ENCODE measurements around the gene TMEM41B. TPM values are rescaled to one million over a fixed set of nuclear protein-coding genes. Genes with fewer than 3 reads are reported as not detected.
"Not testable (repeated sequence)": the region's sequence is repeated elsewhere in the genome, so short reads cannot be mapped to it uniquely, and the experiment has no call there.

Gene TMEM41B
- total and polyA plus RNA-seq, 3 experiments from 2014 or later, result 11.3 to 24.9 (median 21.1) TPM

- H3K27ac ChIP-seq (ENCODE audit: low read depth, low read length), result peak overlapping the region; percentile 63
- peak in 3 of 5 donors; percentile 3 to 53 (median 41) for DNase-seq
- H3K4me3 Mint-ChIP-seq, result peak overlapping the region; percentile 90 to 98 (median 96)
Measured at GRCh38 chr11:9263840-9264315, 50.5 kb downstream of the TMEM41B start.

DNA sequence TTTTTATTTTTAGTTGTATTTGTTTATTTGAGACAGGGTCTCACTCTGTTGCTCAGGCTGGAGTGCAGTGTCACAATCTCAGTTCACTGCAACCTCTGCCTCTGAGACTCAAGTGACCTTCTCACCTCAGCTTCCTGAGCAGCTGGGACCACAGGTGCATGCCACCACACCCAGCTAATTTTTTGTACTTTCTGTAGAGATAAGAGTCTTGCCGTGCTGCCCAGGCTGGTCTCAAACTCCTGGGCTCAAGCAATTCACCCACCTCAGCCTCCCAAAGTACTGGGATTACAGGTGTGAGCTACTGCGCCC is 53.6 kb downstream of the TMEM41B start:
- peak overlapping the region in 6 of 7 donors; percentile 21 to 71 (median 50) for H3K4me3 Mint-ChIP-seq

More at GRCh38 chr11:9263840-9264315, 50.5 kb downstream of the TMEM41B start:
- no peaks in the 10 kb centered on the region for H3K27me3 ChIP-seq (ENCODE audit: insufficient read depth, low read length, poor library complexity, severe bottlenecking)
- H3K9me3 Mint-ChIP-seq, result no peaks in the 10 kb centered on the region
- H3K27me3 Mint-ChIP-seq, result peaks cover 0 to 8% of the 10 kb centered on the region in 2 donors
- CTCF ChIA-PET, result no interaction called here
- no peaks in the 10 kb centered on the region for H3K36me3 ChIP-seq (ENCODE audit: insufficient read depth, low read length)
- POLR2A ChIA-PET, result interaction anchor here (0.5 to 2.0 kb wide), 6 partner anchors 13 to 302 kb away, joined by 3 to 8 read pairs (median 5); partner anchors contain the start of gene TMEM41B
- H3K27ac Mint-ChIP-seq, result peak overlapping the region; percentile 71 to 96 (median 92)
- peaks cover 25% of the 10 kb centered on the region for H3K4me1 ChIP-seq (ENCODE audit: insufficient read depth, low read length)
- no peaks in the 10 kb centered on the region for H3K9me3 ChIP-seq (ENCODE audit: low read length)
- H3K4me3 ChIP-seq (ENCODE audit: low read length), result peak overlapping the region; percentile 81
- H3K36me3 Mint-ChIP-seq, result peaks cover 0 to 9% (median 0%) of the 10 kb centered on the region in 3 donors
- H3K4me1 Mint-ChIP-seq, result peaks cover 32 to 44% (median 37%) of the 10 kb centered on the region in 3 donors

DNA sequence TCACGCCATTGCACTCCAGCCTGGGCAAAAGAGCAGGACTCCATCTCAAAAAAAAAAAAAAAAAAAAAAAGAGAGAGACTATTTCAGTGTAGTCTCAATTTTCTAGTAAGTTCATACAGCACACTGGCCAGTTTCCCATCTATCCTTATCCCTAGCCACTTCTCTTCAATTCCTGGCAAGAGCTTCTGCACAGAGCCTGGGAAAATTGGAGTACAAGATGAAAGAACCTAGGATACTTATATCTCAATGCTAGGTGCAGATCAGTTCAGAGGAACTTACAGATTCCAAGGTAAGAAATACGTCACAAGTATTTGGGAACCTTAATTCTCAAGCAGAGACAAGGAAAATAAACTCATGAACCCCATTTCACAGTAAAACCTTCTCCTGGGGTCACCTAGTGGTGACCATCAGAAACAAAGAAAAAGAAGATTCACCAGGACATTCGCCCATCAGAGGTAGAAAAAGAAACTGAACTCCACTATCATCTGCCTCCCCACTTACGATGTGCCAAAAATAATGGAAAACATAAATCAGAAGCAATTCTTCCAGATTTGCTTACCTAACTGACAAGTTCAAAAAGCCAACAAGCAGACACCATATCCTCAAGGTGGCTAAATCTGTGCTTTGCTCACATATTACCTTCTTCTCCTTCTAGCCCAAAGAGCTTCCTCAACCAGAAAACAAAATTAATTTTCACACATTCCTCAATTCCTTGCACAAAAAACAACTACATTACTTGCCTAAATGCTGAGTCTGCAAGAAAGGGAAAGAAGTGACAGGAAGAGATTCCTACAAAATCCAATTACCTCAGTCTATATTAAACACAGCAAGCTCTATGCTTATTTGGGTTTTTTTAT is 54.2 kb downstream of the TMEM41B start:
- no peak overlapping the region for H3K4me3 ChIP-seq (ENCODE audit: low read length)
- H3K36me3 Mint-ChIP-seq, result peaks cover 0 to 9% (median 0%) of the 10 kb centered on the region in 3 donors

More for the DNA sequence above, 53.6 kb downstream of the TMEM41B start:
- CTCF ChIA-PET, result interaction anchor here (1.0 to 1.4 kb wide), 2 partner anchors 10 to 246 kb away, joined by 4 to 5 read pairs; no protein-coding TSS in a partner anchor
- H3K27me3 ChIP-seq (ENCODE audit: insufficient read depth, low read length, poor library complexity, severe bottlenecking); H3K27me3 Mint-ChIP-seq; H3K4me3 ChIP-seq (ENCODE audit: low read length); H3K9me3 Mint-ChIP-seq; H3K9me3 ChIP-seq (ENCODE audit: low read length); POLR2A ChIA-PET; DNase-seq; H3K27ac ChIP-seq (ENCODE audit: low read depth, low read length); H3K36me3 Mint-ChIP-seq; H3K36me3 ChIP-seq (ENCODE audit: insufficient read depth, low read length): not testable (repeated sequence)
- Mint-ChIP-seq H3K27ac (peak overlapping the region in 2 of 8 donors; percentile 6 to 39), H3K4me1 (peaks cover 28 to 45% (median 37%) of the 10 kb centered on the region in 3 donors)
- peaks cover 25% of the 10 kb centered on the region for H3K4me1 ChIP-seq (ENCODE audit: insufficient read depth, low read length)

GRCh38 chr11:9258279-9258678 is 56.1 kb downstream of the TMEM41B start:
- H3K9me3 ChIP-seq (ENCODE audit: low read length); CTCF ChIA-PET; H3K9me3 Mint-ChIP-seq; H3K27ac ChIP-seq (ENCODE audit: low read depth, low read length); H3K36me3 ChIP-seq (ENCODE audit: insufficient read depth, low read length); H3K4me3 ChIP-seq (ENCODE audit: low read length); POLR2A ChIA-PET; H3K27ac Mint-ChIP-seq; H3K27me3 ChIP-seq (ENCODE audit: insufficient read depth, low read length, poor library complexity, severe bottlenecking); DNase-seq; H3K36me3 Mint-ChIP-seq; H3K27me3 Mint-ChIP-seq; H3K4me3 Mint-ChIP-seq: not testable (repeated sequence)
- peaks cover 21 to 37% (median 31%) of the 10 kb centered on the region in 3 donors for H3K4me1 Mint-ChIP-seq
- H3K4me1 ChIP-seq (ENCODE audit: insufficient read depth, low read length), result peaks cover 32% of the 10 kb centered on the region

More for the DNA sequence above, 54.2 kb downstream of the TMEM41B start:
- DNase-seq, result no peak
- Histone ChIP-seq H3K27me3 (ENCODE audit: insufficient read depth, low read length, poor library complexity, severe bottlenecking) (no peaks in the 10 kb centered on the region), H3K36me3 (ENCODE audit: insufficient read depth, low read length) (no peaks in the 10 kb centered on the region), H3K9me3 (ENCODE audit: low read length) (no peaks in the 10 kb centered on the region), H3K27ac (ENCODE audit: low read depth, low read length) (no peak overlapping the region), H3K4me1 (ENCODE audit: insufficient read depth, low read length) (peaks cover 25% of the 10 kb centered on the region)
- H3K4me1 Mint-ChIP-seq, result peaks cover 27 to 43% (median 37%) of the 10 kb centered on the region in 3 donors
- POLR2A ChIA-PET, result interaction anchor here (0.6 kb wide), 1 partner anchor 369 kb away, joined by 3 read pairs; no protein-coding TSS in a partner anchor
- H3K4me3 Mint-ChIP-seq, result peak overlapping the region in 4 of 7 donors; percentile 0 to 52 (median 9)
- H3K27ac Mint-ChIP-seq, result peak overlapping the region in 2 of 8 donors; percentile 5 to 39
- no peaks in the 10 kb centered on the region for H3K9me3 Mint-ChIP-seq
- CTCF ChIA-PET, result interaction anchor here (1.0 to 1.4 kb wide), 2 partner anchors 9 to 246 kb away, joined by 4 to 5 read pairs; no protein-coding TSS in a partner anchor
- peaks cover 0 to 2% of the 10 kb centered on the region in 2 donors for H3K27me3 Mint-ChIP-seq

GRCh38 chr11:9254416-9254815 is 60.0 kb downstream of the TMEM41B start:
- POLR2A ChIA-PET, result no interaction called here
- Mint-ChIP-seq H3K27me3 (no peaks in the 10 kb centered on the region), H3K4me3 (no peak overlapping the region), H3K36me3 (peaks cover 0 to 2% (median 0%) of the 10 kb centered on the region in 3 donors), H3K4me1 (peaks cover 16 to 37% (median 33%) of the 10 kb centered on the region in 3 donors), H3K27ac (peak overlapping the region in 3 of 8 donors; percentile 9 to 77 (median 60)), H3K9me3 (no peaks in the 10 kb centered on the region)
- Histone ChIP-seq H3K27me3 (ENCODE audit: insufficient read depth, low read length, poor library complexity, severe bottlenecking) (no peaks in the 10 kb centered on the region), H3K4me3 (ENCODE audit: low read length) (no peak overlapping the region), H3K9me3 (ENCODE audit: low read length) (no peaks in the 10 kb centered on the region), H3K36me3 (ENCODE audit: insufficient read depth, low read length) (no peaks in the 10 kb centered on the region), H3K27ac (ENCODE audit: low read depth, low read length) (no peak overlapping the region), H3K4me1 (ENCODE audit: insufficient read depth, low read length) (peaks cover 39% of the 10 kb centered on the region)
- DNase-seq, result no peak
- CTCF ChIA-PET, result no interaction called here

DNA sequence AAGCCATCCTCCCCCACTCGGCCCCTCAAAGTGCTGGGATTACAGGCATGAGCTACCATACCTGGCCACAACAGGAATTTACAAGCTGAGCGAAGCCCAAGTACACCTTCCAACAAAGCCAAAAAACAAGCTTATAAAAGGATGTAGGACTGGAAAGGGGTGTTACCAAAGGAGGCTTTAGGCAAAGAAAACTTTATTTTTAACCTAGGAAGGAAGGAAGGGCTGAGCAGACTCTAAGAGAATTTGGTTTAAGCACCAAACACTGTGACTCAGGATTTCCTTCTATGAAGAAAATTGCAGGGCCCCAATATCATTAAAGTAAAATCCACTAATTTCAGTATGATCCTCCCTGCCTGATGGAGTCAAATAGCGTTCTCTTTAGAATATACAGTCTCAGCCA is 61.3 kb downstream of the TMEM41B start:
- Mint-ChIP-seq H3K27me3 (no peaks in the 10 kb centered on the region), H3K4me1 (peaks cover 18 to 48% (median 45%) of the 10 kb centered on the region in 3 donors), H3K27ac (peak overlapping the region in 4 of 8 donors; percentile 6 to 75 (median 33)), H3K36me3 (peaks cover 0 to 2% (median 0%) of the 10 kb centered on the region in 3 donors), H3K4me3 (no peak overlapping the region), H3K9me3 (no peaks in the 10 kb centered on the region)
- no peak overlapping the region for H3K27ac ChIP-seq (ENCODE audit: low read depth, low read length)
- H3K4me3 ChIP-seq (ENCODE audit: low read length), result no peak overlapping the region
- no peaks in the 10 kb centered on the region for H3K36me3 ChIP-seq (ENCODE audit: insufficient read depth, low read length)
- peaks cover 52% of the 10 kb centered on the region for H3K4me1 ChIP-seq (ENCODE audit: insufficient read depth, low read length)
- POLR2A ChIA-PET, result interaction anchor here (1.3 kb wide), 1 partner anchor 9 kb away, joined by 5 read pairs; no protein-coding TSS in a partner anchor
- no peaks in the 10 kb centered on the region for H3K27me3 ChIP-seq (ENCODE audit: insufficient read depth, low read length, poor library complexity, severe bottlenecking)
- H3K9me3 ChIP-seq (ENCODE audit: low read length), result no peaks in the 10 kb centered on the region
- CTCF ChIA-PET, result interaction anchor here (0.6 kb wide), 1 partner anchor 30 kb away, joined by 3 read pairs; no protein-coding TSS in a partner anchor
- DNase-seq, result no peak

DNA sequence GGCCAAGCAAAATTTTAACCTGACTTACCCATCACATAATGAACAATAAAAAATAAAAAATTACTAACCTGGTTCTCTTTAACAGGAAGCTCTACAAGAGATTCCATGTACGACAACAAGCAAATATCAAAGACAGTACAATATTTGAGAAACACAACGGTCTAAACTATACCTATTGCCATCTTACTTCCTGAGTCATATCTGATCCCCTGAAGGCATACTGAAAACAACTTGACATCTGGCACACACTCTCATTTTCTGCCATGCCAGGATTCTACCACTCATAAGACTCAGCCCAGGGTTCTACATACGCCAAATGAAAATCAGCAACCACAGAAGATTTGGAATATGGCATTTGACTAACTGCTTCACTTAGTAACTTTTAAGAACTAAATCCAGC is 63.1 kb downstream of the TMEM41B start:
- Histone ChIP-seq H3K27ac (ENCODE audit: low read depth, low read length) (no peak overlapping the region), H3K4me1 (ENCODE audit: insufficient read depth, low read length) (peaks cover 58% of the 10 kb centered on the region), H3K9me3 (ENCODE audit: low read length) (no peaks in the 10 kb centered on the region), H3K27me3 (ENCODE audit: insufficient read depth, low read length, poor library complexity, severe bottlenecking) (no peaks in the 10 kb centered on the region), H3K4me3 (ENCODE audit: low read length) (no peak overlapping the region), H3K36me3 (ENCODE audit: insufficient read depth, low read length) (no peaks in the 10 kb centered on the region)
- CTCF ChIA-PET, result interaction anchor here (1.1 to 1.7 kb wide), 3 partner anchors 9 to 255 kb away, joined by 3 to 4 read pairs (median 3); no protein-coding TSS in a partner anchor
- peak overlapping the region in 6 of 7 donors; percentile 0 to 30 (median 6) for H3K4me3 Mint-ChIP-seq
- H3K4me1 Mint-ChIP-seq, result peaks cover 24 to 57% (median 56%) of the 10 kb centered on the region in 3 donors
- DNase-seq, result peak in 1 of 5 donors; percentile 45
- H3K9me3 Mint-ChIP-seq, result no peaks in the 10 kb centered on the region
- H3K27me3 Mint-ChIP-seq, result no peaks in the 10 kb centered on the region
- peak overlapping the region in 7 of 8 donors; percentile 12 to 93 (median 67) for H3K27ac Mint-ChIP-seq
- POLR2A ChIA-PET, result interaction anchor here (1.4 to 1.5 kb wide), 2 partner anchors 13 to 62 kb away, joined by 5 to 8 read pairs; partner anchors contain the start of gene DENND5A
- peaks cover 0 to 2% (median 0%) of the 10 kb centered on the region in 3 donors for H3K36me3 Mint-ChIP-seq

Measured in CD8-positive, alpha-beta memory T cell (primary cell).